HG02938 (cell line): Measurements from ENCODE around the gene NPEPPS.
A peak's percentile ranks its signal among the peaks of the same experiment; 100 is the strongest.

Experiments
- ATAC-seq: cut with Tn5 transposase; IDR thresholded peaks from one replicate; pipeline ENCODE4 v1.9.1; 2021; ENCODE audit warnings: mild to moderate bottlenecking, moderate library complexity; ENCODE audit not compliant: unreplicated experiment

Gene NPEPPS

GRCh38 chr17:47660064-47660492 is 129.2 kb downstream of the NPEPPS start:
- ATAC-seq: peak; percentile 58

GRCh38 chr17:47663912-47664623 is 133.2 kb downstream of the NPEPPS start:
- no peak for ATAC-seq

GRCh38 chr17:47664624-47664941 is 133.7 kb downstream of the NPEPPS start:
- no peak for ATAC-seq

GRCh38 chr17:47665655-47666054 is 134.7 kb downstream of the NPEPPS start:
- no peak for ATAC-seq

GRCh38 chr17:47669081-47669480 is 138.2 kb downstream of the NPEPPS start:
- no peak for ATAC-seq

GRCh38 chr17:47670064-47670463 is 139.2 kb downstream of the NPEPPS start:
- no peak for ATAC-seq
